Measurements from ENCODE around the gene PHACTR3. TPM values are rescaled to one million over a fixed set of nuclear protein-coding genes. Genes with fewer than 3 reads are reported as not detected.

Gene PHACTR3
- polyA plus RNA-seq, 1 experiment: not detected

- peak; percentile 58 for TF ChIP-seq CTCF (IDR thresholded peaks at IDR 0.05; ENCODE audit: low read depth, low read length)
- Histone ChIP-seq H3K27me3 (ENCODE audit: control insufficient read depth, insufficient read depth, low read length) (no peaks in the 10 kb centered on the region), H3K27ac (ENCODE audit: low read depth, low read length) (no peak overlapping the region), H3K9me3 (ENCODE audit: control insufficient read depth, insufficient read depth, low read length) (peaks cover 7% of the 10 kb centered on the region; the same call in 1 of the 2 replicates), H3K4me3 (ENCODE audit: low read depth, low read length) (no peak overlapping the region)
- DNase-seq (ENCODE audit: low read depth, low spot score): no peak
- ChIA-PET POLR2A (no interaction called here), CTCF (interaction anchor here (1.1 to 3.7 kb wide), 4 partner anchors 10 to 65 kb away, joined by 4 to 22 read pairs (median 5); no protein-coding TSS in a partner anchor)
Measured at GRCh38 chr20:59560588-59561227, 43.6 kb upstream of the PHACTR3 start.

GRCh38 chr20:59561228-59561605, 43.1 kb upstream of the PHACTR3 start:
- POLR2A ChIA-PET: no interaction called here
- CTCF ChIA-PET: interaction anchor here (1.1 to 3.7 kb wide), 4 partner anchors 10 to 65 kb away, joined by 4 to 22 read pairs (median 5); no protein-coding TSS in a partner anchor
- Histone ChIP-seq H3K4me3 (ENCODE audit: low read depth, low read length) (no peak overlapping the region), H3K27me3 (ENCODE audit: control insufficient read depth, insufficient read depth, low read length) (no peaks in the 10 kb centered on the region), H3K27ac (ENCODE audit: low read depth, low read length) (no peak overlapping the region), H3K9me3 (ENCODE audit: control insufficient read depth, insufficient read depth, low read length) (peaks cover 7% of the 10 kb centered on the region; the same call in 1 of the 2 replicates)
- no peak for DNase-seq (ENCODE audit: low read depth, low spot score)
- TF ChIP-seq CTCF (IDR thresholded peaks at IDR 0.05; ENCODE audit: low read depth, low read length): no peak

GRCh38 chr20:59561614-59562277, 42.6 kb upstream of the PHACTR3 start:
- TF ChIP-seq CTCF (IDR thresholded peaks at IDR 0.05; ENCODE audit: low read depth, low read length): no peak
- Histone ChIP-seq H3K27me3 (ENCODE audit: control insufficient read depth, insufficient read depth, low read length) (no peaks in the 10 kb centered on the region), H3K4me3 (ENCODE audit: low read depth, low read length) (no peak overlapping the region), H3K27ac (ENCODE audit: low read depth, low read length) (no peak overlapping the region), H3K9me3 (ENCODE audit: control insufficient read depth, insufficient read depth, low read length) (peaks cover 7% of the 10 kb centered on the region; the same call in 1 of the 2 replicates)
- ChIA-PET CTCF (interaction anchor here (1.3 to 3.7 kb wide), 2 partner anchors 9 to 66 kb away, joined by 4 to 22 read pairs; no protein-coding TSS in a partner anchor), POLR2A (no interaction called here)
- no peak for DNase-seq (ENCODE audit: low read depth, low spot score)

GRCh38 chr20:59564171-59564570, 40.2 kb upstream of the PHACTR3 start:
- ChIA-PET POLR2A (no interaction called here), CTCF (no interaction called here)
- no peak for TF ChIP-seq CTCF (IDR thresholded peaks at IDR 0.05; ENCODE audit: low read depth, low read length)
- Histone ChIP-seq H3K9me3 (ENCODE audit: control insufficient read depth, insufficient read depth, low read length) (peaks cover 7% of the 10 kb centered on the region; the same call in 1 of the 2 replicates), H3K4me3 (ENCODE audit: low read depth, low read length) (no peak overlapping the region), H3K27ac (ENCODE audit: low read depth, low read length) (no peak overlapping the region), H3K27me3 (ENCODE audit: control insufficient read depth, insufficient read depth, low read length) (no peaks in the 10 kb centered on the region)
- DNase-seq (ENCODE audit: low read depth, low spot score): no peak

- DNase-seq (ENCODE audit: low read depth, low spot score): no peak
- peaks cover 3% of the 10 kb centered on the region; the same call in 1 of the 2 replicates for H3K9me3 ChIP-seq (ENCODE audit: control insufficient read depth, insufficient read depth, low read length)
- no peak overlapping the region for H3K27ac ChIP-seq (ENCODE audit: low read depth, low read length)
- ChIA-PET CTCF (no interaction called here), POLR2A (no interaction called here)
- H3K27me3 ChIP-seq (ENCODE audit: control insufficient read depth, insufficient read depth, low read length): no peaks in the 10 kb centered on the region
- no peak for TF ChIP-seq CTCF (IDR thresholded peaks at IDR 0.05; ENCODE audit: low read depth, low read length)
- no peak overlapping the region for H3K4me3 ChIP-seq (ENCODE audit: low read depth, low read length)
Measured at GRCh38 chr20:59564943-59565342, 39.4 kb upstream of the PHACTR3 start.

All from AG04450 (cell line).